Liver (tissue), 9 donors: ENCODE data around the gene PPP2R5C. TPM values are rescaled to one million over a fixed set of nuclear protein-coding genes. Genes with fewer than 3 reads are reported as not detected.

Experiments used
- DNase-seq: peaks from one replicate; pipeline ENCODE4 v3.0.0-alpha.2; 2017; ENCODE audit warnings: low spot score
- H3K27ac ChIP-seq, 2 donors: one replicate each; pipeline ENCODE4 v1.7.0; 2013; ENCODE audit warnings: inconsistent platforms in 2 of 2, low read length in 2 of 2, control low read depth in 1 of 2, low read depth in 1 of 2, mild to moderate bottlenecking in 1 of 2
- H3K27me3 ChIP-seq, 4 donors: one replicate each; pipeline versions ENCODE4 v1.6.1 to v1.7.0; 2013; ENCODE audit warnings: low read length in 3 of 4, inconsistent platforms in 1 of 4, mild to moderate bottlenecking in 1 of 4, moderate library complexity in 1 of 4; ENCODE audit not compliant: control insufficient read depth in 4 of 4, insufficient read depth in 4 of 4
- H3K36me3 ChIP-seq, 4 donors: one replicate each; pipeline versions ENCODE4 v1.6.1 to v1.7.0; 2013; ENCODE audit warnings: low read length in 3 of 4, mild to moderate bottlenecking in 3 of 4, low read depth in 1 of 4, moderate library complexity in 1 of 4; ENCODE audit not compliant: control insufficient read depth in 4 of 4, insufficient read depth in 3 of 4
- H3K4me1 ChIP-seq, 4 donors: one replicate each; pipeline versions ENCODE4 v1.6.1 to v1.7.0; 2013; ENCODE audit warnings: low read length in 3 of 4, mild to moderate bottlenecking in 3 of 4, moderate library complexity in 1 of 4; ENCODE audit not compliant: control insufficient read depth in 4 of 4, insufficient read depth in 4 of 4
- H3K4me3 ChIP-seq, 3 donors: one replicate each; pipeline versions ENCODE4 v1.6.1 to v1.7.0; 2013; ENCODE audit warnings: low read length in 3 of 3, control low read depth in 1 of 3, low read depth in 1 of 3, mild to moderate bottlenecking in 1 of 3
- H3K9ac ChIP-seq, 2 donors: one replicate each; pipeline ENCODE4 v1.7.0; 2013; ENCODE audit warnings: low read length in 2 of 2, mild to moderate bottlenecking in 2 of 2, moderate library complexity in 2 of 2, control low read depth in 1 of 2, low read depth in 1 of 2
- H3K9me3 ChIP-seq, 4 donors: one replicate each; pipeline versions ENCODE4 v1.6.1 to v1.7.0; 2013; ENCODE audit warnings: low read length in 3 of 4; ENCODE audit not compliant: control insufficient read depth in 4 of 4
- ATF3 ChIP-seq: IDR thresholded peaks from 2 replicates; pipeline ENCODE4 v1.6.1; 2016; ENCODE audit warnings: antibody characterized with exemption
- CTCF ChIP-seq: fragments of 150-350 bp; IDR thresholded peaks from 2 replicates; pipeline ENCODE4 v1.5.1; 2017; ENCODE audit warnings: improper control_type of control experiment, low read depth, low read length; ENCODE audit not compliant: missing input control
- EGR1 ChIP-seq, 2 donors: IDR thresholded peaks; 2 replicates each; pipeline ENCODE4 v1.6.1; 2016 to 2018; ENCODE audit warnings: antibody characterized with exemption in 2 of 2, low read depth in 2 of 2
- FOXA1 ChIP-seq: IDR thresholded peaks from 2 replicates; pipeline ENCODE4 v1.6.1; 2016; ENCODE audit warnings: antibody characterized with exemption
- FOXA2 ChIP-seq: IDR thresholded peaks from 2 replicates; pipeline ENCODE4 v1.6.1; 2016; ENCODE audit warnings: antibody characterized with exemption
- GABPA ChIP-seq, 2 donors: IDR thresholded peaks in 1 of 2; conservative IDR thresholded peaks in 1 of 2; 2 replicates each; pipeline ENCODE4 v1.6.1; 2016; ENCODE audit warnings: antibody characterized with exemption in 2 of 2, mild to moderate bottlenecking in 1 of 2, moderate library complexity in 1 of 2
- HNF4A ChIP-seq, 2 donors: conservative IDR thresholded peaks; 2 replicates each; pipeline ENCODE4 v1.6.1; 2016; ENCODE audit warnings: antibody characterized with exemption in 2 of 2, mild to moderate bottlenecking in 2 of 2
- HNF4G ChIP-seq: IDR thresholded peaks from 2 replicates; pipeline ENCODE4 v1.6.1; 2016; ENCODE audit warnings: antibody characterized with exemption
- JUND ChIP-seq, 2 donors: IDR thresholded peaks; 2 replicates each; pipeline ENCODE4 v1.6.1; 2016; ENCODE audit warnings: antibody characterized with exemption in 2 of 2
- NR2F2 ChIP-seq: IDR thresholded peaks from 2 replicates; pipeline ENCODE4 v1.6.1; 2016; ENCODE audit warnings: antibody characterized with exemption
- RAD21 ChIP-seq, 2 donors: IDR thresholded peaks; 2 replicates each; pipeline ENCODE4 v1.6.1; 2016; ENCODE audit warnings: antibody characterized with exemption in 2 of 2, mild to moderate bottlenecking in 2 of 2
- RXRA ChIP-seq, 2 donors: IDR thresholded peaks; 2 replicates each; pipeline ENCODE4 v1.6.1; 2017 to 2018; ENCODE audit warnings: antibody characterized with exemption in 2 of 2, mild to moderate bottlenecking in 1 of 2
- SP1 ChIP-seq: IDR thresholded peaks from 2 replicates; pipeline ENCODE4 v1.6.1; 2018; ENCODE audit warnings: antibody characterized with exemption, mild to moderate bottlenecking
- TAF1 ChIP-seq: conservative IDR thresholded peaks from 2 replicates; pipeline ENCODE4 v1.6.1; 2016; ENCODE audit warnings: antibody characterized with exemption, mild to moderate bottlenecking
- ZBTB33 ChIP-seq: IDR thresholded peaks from 2 replicates; pipeline ENCODE4 v1.6.1; 2016; ENCODE audit warnings: antibody characterized with exemption
- WGBS: extraction: QIAGEN DNeasy Blood & Tissue Kit; methylation state at CpG from one replicate; pipeline ENCODE4 v1.1.7; 2013; 5-methylcytosine and 5-hydroxymethylcytosine counted together
- polyA plus RNA-seq, 2 donors: library from polyadenylated mRNA; stranded (reverse) in 1 of 2; unstranded in 1 of 2; fragments of 200-250 nt in 1 of 2; fragments of >200 nt in 1 of 2; fragmentation: Nextera tagmentation in 1 of 2; extraction: Ambion mirVana in 1 of 2; gene quantifications; one replicate each; pipeline versions ENCODE4 v1.2.1 to v1.2.3, GENCODE V29; 2013 to 2015
- total RNA-seq, 2 donors: library from RNA; depleted of rRNA; stranded (reverse); fragments of >200 nt; gene quantifications; one replicate each; pipeline ENCODE4 v1.2.3, GENCODE V29; 2014
- TF ChIP-seq, protein P1 (sequence below): IDR thresholded peaks from 2 replicates; pipeline ENCODE4 v1.6.1; 2016; ENCODE audit warnings: antibody characterized with exemption, mild to moderate bottlenecking
- donor health status: healthy.
- donor health status: healthy.
- donor health status: healthy.
- donor health status: healthy.
- donor health status: healthy.

Gene PPP2R5C
- total and polyA plus RNA-seq, 4 donors: 33.5 to 52.3 (median 43.9) TPM

DNA sequence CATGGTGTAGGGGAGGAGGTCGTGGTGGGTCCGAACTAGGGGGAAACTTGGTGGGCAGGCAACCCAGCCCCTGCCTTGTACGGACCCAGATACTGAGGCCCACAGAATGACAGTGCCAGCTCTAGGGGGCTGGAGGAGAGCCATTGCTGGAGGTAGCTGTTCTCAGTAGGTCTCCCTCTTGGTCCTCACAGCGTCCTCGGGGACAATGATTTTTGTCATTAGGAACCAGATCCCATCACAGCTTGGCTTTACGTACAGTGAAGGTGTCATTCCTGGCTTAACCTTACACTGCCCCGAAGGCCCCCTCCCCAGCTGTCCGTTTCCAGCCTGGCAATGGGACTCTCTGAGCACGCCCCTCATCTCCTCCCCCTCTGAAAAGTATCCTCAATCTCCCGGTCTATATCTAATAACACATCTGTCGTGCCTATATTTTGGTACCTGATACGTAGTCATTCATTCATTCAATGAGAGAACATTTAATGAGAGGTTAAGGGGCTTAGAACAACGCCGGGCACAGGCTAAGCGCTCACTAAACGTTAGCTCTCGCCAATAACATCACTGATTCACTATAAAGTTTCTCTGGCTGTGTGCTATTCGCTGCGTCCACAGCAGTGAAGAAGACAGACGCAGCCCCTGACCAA is 202.3 kb downstream of the PPP2R5C start:
- Histone ChIP-seq H3K27me3 (no peaks in the 10 kb centered on the region), H3K27ac (peak overlapping the region in 1 of 2 donors; percentile 23), H3K4me3 (no peak overlapping the region), H3K4me1 (peaks cover 6 to 19% (median 16%) of the 10 kb centered on the region in 4 donors), H3K9ac (no peak overlapping the region), H3K9me3 (no peaks in the 10 kb centered on the region), H3K36me3 (no peaks in the 10 kb centered on the region)
- no peak for DNase-seq
- 65% methylated on average over 20 of the region's 20 CpGs for WGBS
- TF ChIP-seq, protein P1, sequence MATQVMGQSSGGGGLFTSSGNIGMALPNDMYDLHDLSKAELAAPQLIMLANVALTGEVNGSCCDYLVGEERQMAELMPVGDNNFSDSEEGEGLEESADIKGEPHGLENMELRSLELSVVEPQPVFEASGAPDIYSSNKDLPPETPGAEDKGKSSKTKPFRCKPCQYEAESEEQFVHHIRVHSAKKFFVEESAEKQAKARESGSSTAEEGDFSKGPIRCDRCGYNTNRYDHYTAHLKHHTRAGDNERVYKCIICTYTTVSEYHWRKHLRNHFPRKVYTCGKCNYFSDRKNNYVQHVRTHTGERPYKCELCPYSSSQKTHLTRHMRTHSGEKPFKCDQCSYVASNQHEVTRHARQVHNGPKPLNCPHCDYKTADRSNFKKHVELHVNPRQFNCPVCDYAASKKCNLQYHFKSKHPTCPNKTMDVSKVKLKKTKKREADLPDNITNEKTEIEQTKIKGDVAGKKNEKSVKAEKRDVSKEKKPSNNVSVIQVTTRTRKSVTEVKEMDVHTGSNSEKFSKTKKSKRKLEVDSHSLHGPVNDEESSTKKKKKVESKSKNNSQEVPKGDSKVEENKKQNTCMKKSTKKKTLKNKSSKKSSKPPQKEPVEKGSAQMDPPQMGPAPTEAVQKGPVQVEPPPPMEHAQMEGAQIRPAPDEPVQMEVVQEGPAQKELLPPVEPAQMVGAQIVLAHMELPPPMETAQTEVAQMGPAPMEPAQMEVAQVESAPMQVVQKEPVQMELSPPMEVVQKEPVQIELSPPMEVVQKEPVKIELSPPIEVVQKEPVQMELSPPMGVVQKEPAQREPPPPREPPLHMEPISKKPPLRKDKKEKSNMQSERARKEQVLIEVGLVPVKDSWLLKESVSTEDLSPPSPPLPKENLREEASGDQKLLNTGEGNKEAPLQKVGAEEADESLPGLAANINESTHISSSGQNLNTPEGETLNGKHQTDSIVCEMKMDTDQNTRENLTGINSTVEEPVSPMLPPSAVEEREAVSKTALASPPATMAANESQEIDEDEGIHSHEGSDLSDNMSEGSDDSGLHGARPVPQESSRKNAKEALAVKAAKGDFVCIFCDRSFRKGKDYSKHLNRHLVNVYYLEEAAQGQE: no peak
- TF ChIP-seq HNF4A (conservative IDR thresholded peaks at IDR 0.05) (no peak), SP1 (no peak), ATF3 (no peak), RAD21 (IDR thresholded peaks at IDR 0.05) (no peak), EGR1 (IDR thresholded peaks at IDR 0.05; ENCODE audit: low read depth in 2 of 2) (no peak), FOXA2 (no peak), RXRA (IDR thresholded peaks at IDR 0.05) (no peak), FOXA1 (no peak), CTCF (no peak), NR2F2 (no peak)

- Histone ChIP-seq H3K4me1 (peaks cover 6 to 23% (median 16%) of the 10 kb centered on the region in 4 donors), H3K27me3 (no peaks in the 10 kb centered on the region), H3K9ac (peak within 1 kb of the TSS; percentile 69 to 96), H3K36me3 (no peaks in the 10 kb centered on the region), H3K4me3 (peak within 1 kb of the TSS; percentile 91 to 98 (median 92)), H3K27ac (peak within 1 kb of the TSS; percentile 93 to 94), H3K9me3 (no peaks in the 10 kb centered on the region)
- under 1% methylated on average over 115 of the region's 115 CpGs for WGBS
- peak; percentile 91 for DNase-seq
- TF ChIP-seq TAF1: no peak
- no peak for TF ChIP-seq JUND (IDR thresholded peaks at IDR 0.05)
- TF ChIP-seq GABPA (IDR thresholded peaks at IDR 0.05 in 1 of 2, conservative IDR thresholded peaks at IDR 0.05 in 1 of 2): no peak
- TF ChIP-seq CTCF: no peak
- TF ChIP-seq ZBTB33: no peak
- no peak for TF ChIP-seq ATF3
- no peak for TF ChIP-seq HNF4G
- TF ChIP-seq FOXA1: no peak
These were observed 203.0 kb downstream of the PPP2R5C start, which contains the start of gene DYNC1H1 for GRCh38 chr14:101964297-101965180. Gene DYNC1H1 (plus strand): TSS chr14:101964573. CDS start chr14:101964692, 119 bp downstream.
